ENCODE measurements around the gene GSE1.

GRCh38 chr16:85724936-85725335, 111.8 kb downstream of the GSE1 start:
- TF ChIP-seq CTCF (IDR thresholded peaks at IDR 0.05; ENCODE audit: low read depth, low read length), result no peak
- TF ChIP-seq POLR2A (IDR thresholded peaks at IDR 0.05; ENCODE audit: extremely low read depth, insufficient read length), result no peak
- TF ChIP-seq MYC (IDR thresholded peaks at IDR 0.05; ENCODE audit: low read depth, low read length), result no peak
- no peak for TF ChIP-seq MAX (IDR thresholded peaks at IDR 0.05; ENCODE audit: low read depth, low read length)

Measured in NB4 (cell line).